HG03135 (cell line): ENCODE results near the gene PRTFDC1.
"Not testable (repeated sequence)": the region's sequence is repeated elsewhere in the genome, so short reads cannot be mapped to it uniquely, and the experiment has no call there.

Experiments used
- ATAC-seq: cut with Tn5 transposase; IDR thresholded peaks from one replicate; pipeline ENCODE4 v1.9.1; 2021; ENCODE audit warnings: mild to moderate bottlenecking, moderate library complexity; ENCODE audit not compliant: unreplicated experiment

PRTFDC1 gene

DNA sequence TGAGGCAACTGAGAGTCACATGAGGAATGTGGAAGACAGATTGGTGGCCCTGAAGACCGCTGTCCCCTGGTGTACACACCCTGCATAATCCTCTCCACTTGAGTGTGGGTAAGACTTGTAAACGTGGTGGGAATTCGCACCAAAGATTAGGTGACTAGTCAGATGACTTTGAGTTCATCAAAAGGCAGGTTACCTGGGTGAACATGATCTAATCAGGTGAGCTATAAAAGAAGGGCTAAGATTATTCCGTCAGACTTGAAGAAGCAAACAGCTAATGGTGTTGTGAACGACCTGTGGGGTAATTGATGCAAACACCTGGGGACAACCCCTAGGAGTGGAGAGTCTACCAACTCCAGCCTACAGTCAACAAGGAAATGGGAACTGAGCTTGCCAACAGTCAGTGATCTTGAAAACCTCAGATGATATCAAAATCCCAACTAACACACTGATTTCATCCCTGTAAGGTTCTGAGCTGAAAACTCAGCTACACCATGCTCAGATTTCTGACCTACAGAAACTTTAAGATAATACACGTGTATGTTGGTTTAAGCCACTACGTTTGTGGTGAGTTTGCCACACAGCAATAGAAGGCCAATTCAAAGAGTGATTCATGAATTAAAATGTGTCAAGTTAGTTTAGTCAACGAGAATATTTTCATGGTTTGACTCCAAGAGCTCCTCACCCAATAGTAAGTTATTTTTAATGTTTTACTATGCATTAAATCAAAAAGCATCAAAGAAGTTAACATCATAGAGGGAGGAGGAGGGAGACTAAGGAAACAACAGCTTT is 16.7 kb downstream of the PRTFDC1 start:
- ATAC-seq: no peak

DNA sequence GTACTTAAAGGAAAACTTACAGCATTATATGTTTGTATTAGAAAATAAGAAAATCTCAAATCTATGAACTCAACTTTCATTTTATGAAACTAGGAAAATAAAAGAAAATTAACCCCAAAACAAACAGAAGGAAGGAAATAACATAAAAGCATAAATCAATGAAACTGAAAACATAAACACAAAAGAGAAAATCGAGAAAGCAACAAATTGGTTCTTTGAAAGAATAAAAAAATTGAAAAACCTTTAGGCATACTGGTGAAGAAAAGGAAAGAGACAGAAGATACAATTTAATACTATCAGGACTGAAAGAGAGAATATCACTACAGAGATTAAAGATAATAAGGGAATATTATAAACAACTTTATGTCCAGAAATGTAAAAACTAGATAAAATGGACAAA is 21.2 kb downstream of the PRTFDC1 start:
- ATAC-seq: no peak

DNA sequence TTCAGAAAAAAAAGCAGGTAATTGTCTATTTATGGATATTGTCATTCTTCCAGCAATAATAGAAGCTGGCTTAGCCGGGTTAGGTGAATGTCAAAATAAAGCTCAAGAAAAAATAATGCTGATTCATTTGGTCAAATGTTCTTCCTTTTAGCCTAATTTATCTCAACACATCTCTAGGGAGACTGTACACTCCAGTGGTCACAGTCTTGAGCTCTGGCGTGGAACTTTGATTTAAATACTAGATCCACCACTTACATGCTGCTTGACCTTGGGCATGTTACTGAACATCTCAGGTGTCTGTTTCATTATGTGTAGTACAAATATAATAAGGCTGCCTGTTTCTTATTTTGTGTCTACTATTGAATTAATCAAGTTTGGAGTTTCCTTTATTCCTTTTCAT is 22.0 kb downstream of the PRTFDC1 start:
- no peak for ATAC-seq

DNA sequence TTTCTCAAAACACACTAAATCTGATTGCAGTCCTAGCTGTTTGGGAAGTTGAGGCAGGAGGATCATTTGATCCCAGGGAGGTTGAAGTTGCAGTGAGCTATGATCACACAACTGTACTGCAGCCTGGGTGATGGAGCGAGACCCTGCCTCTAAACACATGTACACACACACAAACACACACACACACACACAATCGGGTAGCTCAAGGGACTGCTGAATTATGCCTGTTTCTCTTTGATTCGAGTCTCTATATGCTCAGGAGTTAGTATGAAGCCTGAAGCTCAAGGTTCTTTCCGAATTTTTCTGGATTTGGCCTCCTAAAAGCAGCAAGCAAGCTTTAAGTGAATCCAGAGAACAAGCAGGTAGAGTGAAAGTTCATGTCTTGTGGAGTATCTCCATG is 22.5 kb downstream of the PRTFDC1 start:
- no peak for ATAC-seq

DNA sequence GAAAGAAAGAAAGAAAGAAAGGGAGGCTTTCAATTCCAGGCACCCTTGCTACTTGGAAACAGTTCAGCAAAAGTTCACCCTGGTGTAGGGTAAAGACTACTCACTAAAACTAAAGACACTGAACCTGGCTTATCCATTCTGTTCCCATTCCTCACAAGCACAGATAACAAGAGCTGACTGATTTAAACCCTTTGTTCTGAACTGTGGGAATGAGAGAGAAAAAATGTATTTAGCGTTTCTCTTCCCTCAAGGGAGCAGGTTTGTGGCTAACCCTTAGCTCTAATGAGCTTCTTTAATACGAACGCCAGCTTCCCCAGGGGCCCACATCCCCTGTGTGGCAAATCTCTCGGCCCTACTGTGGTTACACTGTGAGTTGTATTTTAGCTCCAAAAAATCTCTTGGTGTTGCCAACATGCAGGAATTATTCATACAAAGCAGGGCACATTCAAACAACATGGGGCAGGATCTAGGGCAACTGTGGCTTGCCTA is 23.3 kb downstream of the PRTFDC1 start:
- no peak for ATAC-seq

DNA sequence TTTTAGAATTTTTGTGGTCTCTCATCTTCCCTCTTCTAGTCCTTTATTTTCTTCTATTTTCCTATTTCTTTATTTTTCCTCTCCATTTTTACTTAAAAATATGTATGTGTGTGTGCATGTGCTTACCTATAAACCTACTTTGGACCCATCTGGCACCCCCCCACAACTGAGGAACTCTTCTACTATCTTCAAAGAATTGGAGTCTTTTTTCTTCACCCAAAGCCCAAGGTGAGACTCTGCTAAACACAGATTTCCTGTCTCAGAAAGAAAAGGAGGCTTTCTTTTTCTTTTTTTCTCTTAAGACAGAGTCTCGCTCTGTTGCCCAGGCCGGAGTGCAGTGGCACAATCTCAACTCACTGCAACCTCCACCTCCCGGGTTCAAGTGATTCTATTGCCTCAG is 24.2 kb downstream of the PRTFDC1 start:
- ATAC-seq: no peak

DNA sequence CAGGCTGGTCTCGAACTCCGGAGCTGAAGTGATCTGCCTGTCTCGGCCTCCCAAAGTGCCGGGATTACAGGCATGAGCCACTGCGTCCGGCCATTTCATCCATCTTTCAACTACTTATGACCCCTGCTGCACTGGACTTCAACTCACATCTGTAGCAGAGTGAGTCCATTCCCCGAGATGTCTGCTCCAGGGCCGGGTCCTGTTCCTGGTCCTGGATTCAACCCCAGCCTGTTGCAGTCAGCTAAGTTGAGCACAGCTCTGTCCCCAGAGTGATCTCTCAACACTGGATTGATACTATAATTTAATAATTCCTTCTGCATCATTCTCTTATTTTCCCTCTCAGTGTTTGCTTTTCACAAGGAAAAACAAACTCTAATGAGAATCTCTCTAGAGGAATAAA is 25.8 kb downstream of the PRTFDC1 start:
- ATAC-seq: no peak

DNA sequence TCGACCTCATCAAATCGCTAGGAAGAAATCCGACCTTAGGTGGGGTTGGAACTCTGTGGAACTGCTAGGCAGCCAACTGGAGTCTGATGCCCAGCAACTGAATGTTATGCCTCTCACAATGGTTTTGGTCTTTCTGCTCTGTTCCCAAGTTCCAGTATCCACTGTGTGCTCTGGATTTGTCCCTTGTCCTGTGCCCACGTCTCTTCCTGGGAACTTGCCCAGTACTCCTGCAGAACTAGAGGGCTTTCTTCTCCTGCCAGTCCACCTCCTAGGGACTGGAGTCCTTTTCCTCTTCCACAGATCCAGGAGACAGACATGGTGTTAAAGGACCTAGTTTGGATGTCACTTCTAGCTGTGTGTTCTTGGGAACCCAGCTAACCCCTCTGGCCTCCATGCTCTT is 26.6 kb downstream of the PRTFDC1 start:
- ATAC-seq: no peak

DNA sequence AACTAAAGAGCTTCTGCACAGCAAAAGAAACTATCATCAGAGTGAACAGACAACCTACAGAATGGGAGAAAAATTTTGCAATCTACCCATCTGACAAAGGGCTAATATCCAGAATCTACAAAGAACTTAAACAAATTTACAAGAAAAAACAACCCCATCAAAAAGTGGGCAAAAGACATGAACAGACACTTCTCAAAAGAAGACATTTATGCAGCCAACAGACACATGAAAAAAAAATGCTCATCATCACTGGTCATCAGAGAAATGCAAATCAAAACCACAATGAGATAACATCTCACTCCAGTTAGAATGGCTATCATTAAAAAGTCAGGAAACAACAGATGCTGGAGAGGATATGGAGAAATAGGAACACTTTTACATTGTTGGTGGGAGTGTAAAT is 27.9 kb downstream of the PRTFDC1 start:
- not testable (repeated sequence) for ATAC-seq

DNA sequence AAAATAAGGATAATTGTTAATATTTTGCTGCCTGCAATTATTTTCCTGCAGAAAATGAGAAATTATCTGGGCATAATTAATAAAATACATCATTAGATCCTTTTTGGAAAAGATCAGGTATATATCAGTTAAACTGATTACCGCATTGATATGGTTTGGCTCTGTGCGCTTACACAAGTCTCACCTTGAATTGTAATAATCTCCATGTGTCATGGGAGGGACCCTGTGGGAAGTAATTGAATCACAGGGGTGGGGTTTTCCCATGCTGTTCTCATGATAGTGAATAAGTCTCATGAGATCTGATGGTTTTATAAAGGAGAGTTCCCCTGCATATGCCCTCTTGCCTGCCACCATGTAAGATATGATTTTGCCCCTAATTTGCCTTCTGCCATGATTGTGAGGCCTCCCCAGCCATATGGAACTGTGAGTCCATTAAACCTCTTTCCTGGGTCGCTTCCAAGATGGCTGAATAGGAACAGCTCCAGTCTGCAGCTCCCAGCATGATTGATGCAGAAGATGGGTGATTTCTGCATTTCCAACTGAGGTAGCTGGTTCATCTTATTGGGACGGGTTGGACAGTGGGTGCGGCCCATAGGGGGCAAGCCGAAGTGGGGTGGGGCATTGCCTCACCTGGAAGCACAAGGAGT is 30.1 kb downstream of the PRTFDC1 start:
- not testable (repeated sequence) for ATAC-seq

DNA sequence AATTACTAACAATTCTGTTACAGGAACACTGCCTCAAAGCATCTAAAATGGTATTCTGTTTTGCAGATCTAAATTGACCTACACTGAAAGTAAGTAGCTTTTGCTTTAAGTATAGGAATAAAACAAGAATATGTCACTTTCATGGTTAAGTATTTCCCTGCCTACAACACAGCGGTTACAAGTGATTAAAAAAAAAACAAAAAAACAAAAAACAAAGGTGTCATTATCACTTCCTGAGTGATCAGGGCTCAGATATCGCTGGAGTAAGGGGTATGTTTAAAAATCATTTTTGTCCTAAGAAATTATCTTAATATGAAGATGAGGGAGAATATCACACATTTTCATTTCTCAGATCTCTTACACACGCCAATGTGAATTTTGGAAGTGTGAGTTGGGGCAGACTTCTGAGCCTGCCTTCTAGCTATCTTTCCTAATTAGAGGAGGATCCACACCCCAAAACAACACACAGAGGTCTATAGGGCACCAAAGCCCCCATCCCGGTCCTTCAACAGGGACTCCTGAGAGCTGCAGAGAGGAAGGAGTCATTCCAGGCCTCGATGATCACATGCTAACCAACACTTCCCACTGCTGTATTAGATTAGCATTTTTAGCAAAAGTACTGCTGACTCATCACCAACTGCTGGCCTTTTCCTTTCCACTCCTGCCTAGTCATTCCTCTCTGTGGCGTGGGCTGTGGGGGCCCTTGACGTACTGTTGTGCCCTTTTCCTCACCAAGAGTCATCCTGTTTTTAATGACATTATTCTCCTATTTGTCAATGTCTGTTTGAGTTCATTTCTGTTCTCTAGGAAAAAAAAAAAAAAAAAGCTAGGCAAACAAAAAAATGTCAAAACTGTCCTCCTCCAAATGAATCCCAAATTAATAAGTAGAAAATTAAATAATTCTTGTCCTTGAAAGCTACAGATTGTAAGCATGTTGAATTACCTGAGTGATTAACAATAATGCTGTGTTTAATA is 31.2 kb downstream of the PRTFDC1 start:
- peak; percentile 60 for ATAC-seq

DNA sequence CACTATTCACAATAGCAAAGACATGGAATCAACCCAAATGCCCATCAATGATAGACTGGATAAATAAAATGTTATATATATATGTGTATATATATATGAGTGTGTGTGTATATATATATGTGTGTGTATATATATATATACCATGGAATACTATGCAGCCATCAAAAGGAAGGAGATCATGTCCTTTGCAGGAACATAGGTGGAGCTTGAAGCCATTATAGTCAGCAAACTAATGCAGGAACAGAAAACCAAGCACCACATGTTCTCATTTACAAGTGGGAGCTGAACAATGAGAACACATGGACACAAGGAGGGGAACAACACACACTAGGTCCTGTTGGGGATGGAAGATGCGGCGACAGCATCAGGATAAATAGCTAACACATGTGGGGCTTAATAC is 32.2 kb downstream of the PRTFDC1 start:
- ATAC-seq: not testable (repeated sequence)

DNA sequence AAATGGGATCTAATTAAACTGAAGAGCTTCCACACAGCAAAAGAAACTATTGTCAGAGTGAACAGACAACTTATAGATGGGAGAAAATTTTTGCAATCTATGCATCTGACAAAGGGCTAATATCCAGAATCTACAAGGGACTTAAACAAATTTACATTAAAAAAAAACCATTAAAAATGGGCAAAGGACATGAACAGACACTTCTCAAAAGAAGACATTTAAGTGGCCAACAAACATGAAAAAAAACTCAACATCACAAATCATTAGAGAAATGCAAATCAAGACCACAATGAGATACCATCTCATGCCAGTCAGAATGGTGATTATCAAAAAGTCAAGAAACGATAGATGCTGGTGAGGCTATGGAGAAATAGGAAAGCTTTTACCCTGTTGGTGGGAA is 32.8 kb downstream of the PRTFDC1 start:
- ATAC-seq: not testable (repeated sequence)

DNA sequence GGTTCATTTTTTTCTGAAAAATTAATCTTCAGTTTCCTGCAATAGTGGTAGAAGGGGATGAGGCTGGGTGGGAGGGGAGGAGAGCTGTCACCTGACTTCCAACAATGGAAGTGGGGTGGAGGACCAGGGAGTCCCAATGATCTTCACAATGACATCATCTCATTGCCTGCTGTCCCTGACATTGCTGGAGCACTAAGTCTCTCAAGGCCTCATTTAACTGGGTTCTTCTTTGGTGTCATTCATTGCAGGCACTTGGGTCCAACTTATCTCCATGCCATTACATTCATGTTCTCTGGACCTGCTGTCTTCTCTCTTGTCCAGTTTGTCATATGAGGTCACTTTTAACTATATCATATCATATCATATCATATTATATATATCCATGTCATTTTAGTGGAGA is 34.4 kb downstream of the PRTFDC1 start:
- no peak for ATAC-seq

DNA sequence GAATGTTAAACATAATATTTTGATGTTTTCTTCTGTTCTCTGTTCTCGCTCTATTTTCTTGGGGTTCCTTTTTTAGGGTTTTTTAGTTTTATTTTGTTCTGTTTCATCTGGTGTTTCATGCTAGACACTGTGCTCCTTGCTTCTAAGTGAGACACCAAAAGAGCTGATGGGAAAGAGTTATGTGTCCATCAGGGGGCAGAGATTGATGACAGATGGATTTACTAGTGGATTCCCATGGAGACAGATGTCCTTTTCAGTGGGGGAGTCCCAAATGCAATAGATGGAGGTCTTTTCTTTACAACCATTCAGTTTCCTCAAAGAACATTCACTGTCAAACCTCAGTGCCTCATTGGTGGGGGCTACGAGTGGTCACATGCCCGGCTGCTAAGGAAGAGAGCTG is 34.9 kb downstream of the PRTFDC1 start:
- ATAC-seq: no peak

DNA sequence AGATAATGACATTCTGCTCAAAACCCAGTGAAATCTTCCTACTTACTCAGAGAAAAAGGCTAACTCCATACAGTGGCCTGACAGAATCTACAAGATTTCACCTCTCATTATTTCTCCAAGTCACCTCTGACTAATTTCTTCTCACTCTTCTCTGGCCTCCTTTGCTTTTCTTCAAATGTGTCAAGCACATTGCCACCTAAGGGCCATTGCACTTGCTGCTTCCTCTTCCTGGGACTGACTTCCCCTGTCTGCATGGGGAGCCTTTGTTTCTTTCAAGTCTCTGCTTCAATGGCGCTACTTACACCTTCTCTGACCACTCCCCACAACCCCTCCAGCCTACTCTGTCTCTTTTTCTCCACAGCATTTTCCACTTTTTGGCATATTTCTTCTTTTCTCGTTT is 36.0 kb downstream of the PRTFDC1 start:
- no peak for ATAC-seq

DNA sequence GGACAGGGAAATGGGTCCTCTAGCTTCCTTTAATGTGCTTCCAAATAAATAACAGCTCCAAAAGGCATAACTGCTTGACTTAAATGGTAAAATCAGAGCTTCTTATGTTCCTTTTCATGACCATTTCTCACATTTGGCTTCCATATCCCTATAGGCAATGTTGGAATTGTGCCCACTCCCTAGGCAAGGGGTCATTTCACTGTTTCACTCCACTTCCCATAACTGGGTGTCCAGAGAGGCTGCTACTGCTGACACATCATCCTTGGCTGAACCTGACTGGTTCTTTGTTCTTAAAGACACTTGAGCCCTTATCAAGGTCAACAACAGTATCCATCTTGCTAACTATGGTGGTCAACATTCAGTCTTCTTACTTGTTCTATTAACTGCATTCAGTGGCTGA is 37.1 kb downstream of the PRTFDC1 start:
- ATAC-seq: no peak

DNA sequence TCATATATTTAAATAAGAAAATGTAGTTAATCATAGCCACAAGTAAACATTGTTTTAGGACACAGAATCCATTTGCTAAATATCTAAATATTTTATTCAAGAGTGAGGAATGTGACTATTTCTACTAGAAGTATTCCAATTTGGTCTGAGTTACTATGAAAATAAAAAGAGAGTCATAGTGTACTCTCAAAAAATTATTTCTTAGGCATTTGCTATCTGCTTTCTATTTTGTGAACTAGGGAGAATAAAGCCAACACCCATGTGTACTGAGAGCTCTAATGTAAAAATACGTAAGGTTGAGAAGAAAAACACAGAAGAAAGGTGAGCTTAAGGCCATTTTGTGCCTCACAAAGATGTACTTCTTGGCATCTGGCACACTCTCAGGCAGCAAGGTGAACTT is 38.3 kb downstream of the PRTFDC1 start:
- no peak for ATAC-seq

DNA sequence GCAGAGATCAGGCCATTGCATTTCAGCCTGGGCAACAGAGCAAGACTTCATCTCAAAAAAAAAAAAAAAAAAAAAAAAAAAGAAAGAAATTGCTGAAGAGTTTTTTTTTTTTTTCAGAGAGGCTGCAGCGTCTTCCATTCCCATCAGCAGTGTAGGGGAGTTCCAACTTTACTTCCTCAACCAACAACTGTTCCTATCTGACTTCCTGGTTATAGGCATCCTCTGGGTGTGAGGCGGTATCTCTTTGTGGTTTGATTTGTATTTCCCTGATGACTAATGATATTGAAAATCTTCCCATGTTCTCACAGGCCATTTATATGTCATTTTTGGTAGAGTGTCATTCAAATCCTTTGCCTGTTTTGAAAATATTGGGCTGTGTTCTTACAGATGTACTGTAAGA is 40.2 kb downstream of the PRTFDC1 start:
- ATAC-seq: no peak

DNA sequence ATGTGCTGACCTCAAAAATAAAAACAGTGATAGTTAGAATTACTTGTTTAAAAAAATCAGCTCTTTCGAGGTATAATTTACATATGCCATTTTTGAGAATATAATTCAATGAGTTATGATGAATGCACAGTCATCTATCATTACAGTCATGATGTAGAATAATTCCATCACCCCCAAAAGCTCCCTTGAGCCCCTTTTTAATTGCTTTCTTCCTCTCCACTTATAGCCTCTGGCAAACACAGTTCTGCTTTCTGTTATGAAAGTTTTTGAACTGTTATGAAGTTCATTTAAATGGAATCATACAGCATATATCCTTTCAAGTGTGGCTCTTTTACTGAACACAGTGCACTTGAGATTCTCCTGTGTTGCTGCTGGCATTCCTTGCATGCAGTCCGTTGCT is 41.4 kb downstream of the PRTFDC1 start:
- ATAC-seq: no peak

DNA sequence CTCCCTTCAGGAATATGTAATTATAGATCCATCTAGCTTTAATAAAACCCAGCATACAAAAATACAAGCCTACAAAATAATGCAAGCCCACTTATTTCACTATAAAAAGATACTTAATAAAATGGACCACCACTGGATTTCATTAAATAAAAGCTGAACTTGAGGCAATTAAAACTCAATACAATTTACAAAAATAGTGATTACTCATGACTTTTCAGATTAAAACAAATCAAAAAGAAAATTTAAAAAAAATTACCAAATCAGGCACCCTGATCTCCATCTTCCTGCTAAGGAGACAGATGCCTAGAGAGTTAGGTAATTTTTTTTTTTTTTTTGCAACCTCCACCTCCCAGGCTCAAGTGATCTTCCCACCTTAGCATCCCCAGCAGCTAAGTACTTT is 41.8 kb downstream of the PRTFDC1 start:
- no peak for ATAC-seq
